Measurements from ENCODE around the gene MGLL.

GRCh38 chr3:127763816-127764215, 58.5 kb downstream of the MGLL start:
- TF ChIP-seq POLR2A (IDR thresholded peaks at IDR 0.05): no peak
- TF ChIP-seq, protein P1, sequence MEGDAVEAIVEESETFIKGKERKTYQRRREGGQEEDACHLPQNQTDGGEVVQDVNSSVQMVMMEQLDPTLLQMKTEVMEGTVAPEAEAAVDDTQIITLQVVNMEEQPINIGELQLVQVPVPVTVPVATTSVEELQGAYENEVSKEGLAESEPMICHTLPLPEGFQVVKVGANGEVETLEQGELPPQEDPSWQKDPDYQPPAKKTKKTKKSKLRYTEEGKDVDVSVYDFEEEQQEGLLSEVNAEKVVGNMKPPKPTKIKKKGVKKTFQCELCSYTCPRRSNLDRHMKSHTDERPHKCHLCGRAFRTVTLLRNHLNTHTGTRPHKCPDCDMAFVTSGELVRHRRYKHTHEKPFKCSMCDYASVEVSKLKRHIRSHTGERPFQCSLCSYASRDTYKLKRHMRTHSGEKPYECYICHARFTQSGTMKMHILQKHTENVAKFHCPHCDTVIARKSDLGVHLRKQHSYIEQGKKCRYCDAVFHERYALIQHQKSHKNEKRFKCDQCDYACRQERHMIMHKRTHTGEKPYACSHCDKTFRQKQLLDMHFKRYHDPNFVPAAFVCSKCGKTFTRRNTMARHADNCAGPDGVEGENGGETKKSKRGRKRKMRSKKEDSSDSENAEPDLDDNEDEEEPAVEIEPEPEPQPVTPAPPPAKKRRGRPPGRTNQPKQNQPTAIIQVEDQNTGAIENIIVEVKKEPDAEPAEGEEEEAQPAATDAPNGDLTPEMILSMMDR (IDR thresholded peaks at IDR 0.05): no peak
